ENCODE data around the gene BMP7. TPM values are rescaled to one million over a fixed set of nuclear protein-coding genes. Genes with fewer than 3 reads are reported as not detected.

Gene BMP7
- total RNA-seq, 2 donors from 2014 or later: not detected

DNA sequence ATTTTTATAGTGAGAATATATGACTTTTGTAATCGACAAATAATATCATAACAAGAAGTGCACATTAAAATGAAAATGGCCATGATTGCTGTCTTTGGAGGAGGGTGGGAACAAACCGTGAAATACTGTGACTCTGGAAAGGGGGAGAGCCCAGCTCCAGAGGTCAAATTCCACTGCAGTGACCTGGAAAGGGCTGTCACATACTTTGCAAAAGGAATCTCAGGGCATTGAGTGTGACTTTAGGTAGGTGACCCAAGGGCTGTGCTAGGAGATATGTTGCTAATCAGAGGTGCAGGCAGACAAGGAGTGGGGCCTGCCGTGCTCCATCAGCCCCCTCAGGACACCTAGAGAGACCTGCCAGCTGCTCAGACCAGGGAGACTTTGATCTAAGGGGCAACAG, 28.1 kb upstream of the BMP7 start:
- Mint-ChIP-seq H3K27ac (no peak overlapping the region), H3K4me3 (no peak overlapping the region), H3K27me3 (peaks cover 49% of the 10 kb centered on the region), H3K36me3 (ENCODE audit: low read depth) (no peaks in the 10 kb centered on the region), H3K4me1 (no peaks in the 10 kb centered on the region)
- no peak for ATAC-seq
- H3K9me3 ChIP-seq (ENCODE audit: control insufficient read depth, low read length, poor library complexity, severe bottlenecking): no peaks in the 10 kb centered on the region
- no peak for DNase-seq

DNA sequence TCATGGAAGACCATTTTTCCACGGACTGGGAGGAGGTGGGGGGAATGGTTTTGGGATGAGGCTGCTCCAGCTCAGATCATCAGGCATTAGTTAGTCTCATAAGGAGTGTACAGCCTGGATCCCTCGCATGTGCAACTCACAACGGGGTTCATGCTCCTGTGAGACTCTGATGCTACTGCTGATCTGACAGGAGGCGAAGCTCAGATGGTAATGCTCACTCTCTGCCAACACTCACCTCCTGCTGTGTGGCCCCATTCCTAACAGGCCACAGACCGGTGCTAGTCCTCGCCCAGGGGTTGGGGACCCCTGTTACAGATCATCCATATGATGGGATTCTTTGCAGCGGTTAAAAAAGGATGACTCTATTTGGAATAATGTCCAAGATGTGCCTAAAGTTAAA, 27.6 kb upstream of the BMP7 start:
- no peaks in the 10 kb centered on the region for H3K9me3 ChIP-seq (ENCODE audit: control insufficient read depth, low read length, poor library complexity, severe bottlenecking)
- Mint-ChIP-seq H3K27ac (no peak overlapping the region), H3K4me3 (no peak overlapping the region), H3K4me1 (no peaks in the 10 kb centered on the region), H3K27me3 (peaks cover 51% of the 10 kb centered on the region), H3K36me3 (ENCODE audit: low read depth) (no peaks in the 10 kb centered on the region)
- no peak for DNase-seq
- no peak for ATAC-seq

DNA sequence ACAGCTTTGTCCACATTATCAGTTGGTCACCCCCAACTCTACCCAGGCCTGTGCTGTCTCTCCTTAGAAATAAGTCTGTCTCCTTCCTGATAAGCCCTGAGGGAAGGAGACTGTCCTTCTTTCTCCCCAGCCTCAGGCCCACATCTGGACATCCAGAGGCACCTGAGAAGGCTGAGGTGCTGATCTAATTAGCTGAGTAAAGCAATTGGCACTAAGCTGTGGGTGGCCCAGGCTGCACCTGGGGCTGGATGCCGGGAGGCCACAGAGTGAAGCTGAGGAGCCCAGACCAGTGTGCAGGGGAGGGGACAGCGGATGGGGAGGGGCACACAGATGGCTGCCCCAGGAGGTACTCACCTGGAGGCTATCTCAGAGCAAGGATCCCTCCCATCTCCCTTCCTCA, 26.2 kb upstream of the BMP7 start:
- H3K27ac Mint-ChIP-seq: no peak overlapping the region
- peaks cover 65% of the 10 kb centered on the region for H3K27me3 Mint-ChIP-seq
- H3K36me3 Mint-ChIP-seq (ENCODE audit: low read depth): no peaks in the 10 kb centered on the region
- ATAC-seq: no peak
- no peaks in the 10 kb centered on the region for H3K4me1 Mint-ChIP-seq
- H3K9me3 ChIP-seq (ENCODE audit: control insufficient read depth, low read length, poor library complexity, severe bottlenecking): no peaks in the 10 kb centered on the region
- H3K4me3 Mint-ChIP-seq: no peak overlapping the region
- DNase-seq: no peak

DNA sequence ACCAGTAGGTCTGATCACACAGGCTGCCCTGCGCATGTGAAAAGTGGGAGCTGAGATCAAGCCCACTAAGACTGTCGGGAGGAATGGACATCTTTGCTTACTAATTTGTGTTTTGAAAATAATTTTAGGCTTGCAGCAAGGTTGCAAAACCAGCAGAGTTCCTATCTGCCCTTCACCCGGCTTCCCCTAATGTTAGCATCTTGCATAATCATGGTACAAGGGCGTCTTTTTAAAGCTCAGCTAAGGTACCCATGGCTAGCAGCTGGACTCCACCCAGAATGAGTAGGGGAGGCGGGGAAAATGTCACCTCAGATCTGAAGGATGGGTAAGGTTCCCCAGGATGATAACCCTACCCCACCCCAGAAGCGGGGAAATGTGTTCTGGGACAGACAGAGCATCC, 25.3 kb upstream of the BMP7 start:
- ATAC-seq: no peak
- no peaks in the 10 kb centered on the region for H3K9me3 ChIP-seq (ENCODE audit: control insufficient read depth, low read length, poor library complexity, severe bottlenecking)
- no peak for DNase-seq
- Mint-ChIP-seq H3K4me3 (no peak overlapping the region), H3K27ac (no peak overlapping the region), H3K4me1 (no peaks in the 10 kb centered on the region), H3K36me3 (ENCODE audit: low read depth) (no peaks in the 10 kb centered on the region), H3K27me3 (peaks cover 74% of the 10 kb centered on the region)

DNA sequence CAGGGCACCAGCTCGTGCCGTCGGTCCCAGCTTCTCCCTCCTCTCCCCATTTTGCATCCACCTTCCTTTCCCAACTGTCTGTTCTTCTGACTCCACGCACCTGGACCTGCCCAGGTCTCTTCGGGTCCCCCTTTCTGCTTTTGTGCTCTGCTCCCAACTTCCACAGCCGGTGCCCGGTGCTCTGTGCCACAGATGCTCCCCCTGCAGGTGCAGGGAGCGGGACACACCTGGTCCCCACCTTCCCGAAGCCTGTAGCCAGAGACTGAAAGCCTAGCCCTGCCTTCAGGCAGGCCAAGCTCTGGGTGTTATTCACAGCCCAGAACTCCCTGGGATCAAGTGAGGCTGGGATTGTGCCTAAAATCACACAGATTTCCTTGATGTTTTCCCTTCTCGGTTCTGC, 24.6 kb upstream of the BMP7 start:
- Mint-ChIP-seq H3K27ac (no peak overlapping the region), H3K4me3 (no peak overlapping the region), H3K36me3 (ENCODE audit: low read depth) (peaks cover 2% of the 10 kb centered on the region), H3K27me3 (peaks cover 81% of the 10 kb centered on the region), H3K4me1 (no peaks in the 10 kb centered on the region)
- DNase-seq (no peak), ATAC-seq (no peak)
- H3K9me3 ChIP-seq (ENCODE audit: control insufficient read depth, low read length, poor library complexity, severe bottlenecking): no peaks in the 10 kb centered on the region

DNA sequence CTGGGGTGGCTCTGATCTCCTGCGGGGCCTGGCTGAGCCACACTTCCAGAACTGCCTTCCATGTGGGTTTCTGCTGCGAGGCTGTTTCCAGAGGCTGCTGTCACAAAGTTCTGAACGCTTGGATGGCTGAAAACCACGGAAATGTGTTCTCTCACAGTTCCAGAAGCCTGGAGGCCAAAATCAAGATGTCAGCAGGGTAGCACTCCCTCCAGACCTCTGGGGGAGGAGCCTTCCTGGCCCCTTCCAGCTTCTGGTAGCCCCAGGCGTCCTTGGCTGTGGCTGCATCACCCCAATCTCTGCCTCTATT, 23.7 kb upstream of the BMP7 start:
- no peak for ATAC-seq
- Mint-ChIP-seq H3K4me3 (no peak overlapping the region), H3K36me3 (ENCODE audit: low read depth) (peaks cover 2% of the 10 kb centered on the region), H3K27me3 (peaks cover 83% of the 10 kb centered on the region), H3K4me1 (no peaks in the 10 kb centered on the region), H3K27ac (no peak overlapping the region)
- no peaks in the 10 kb centered on the region for H3K9me3 ChIP-seq (ENCODE audit: control insufficient read depth, low read length, poor library complexity, severe bottlenecking)
- no peak for DNase-seq

DNA sequence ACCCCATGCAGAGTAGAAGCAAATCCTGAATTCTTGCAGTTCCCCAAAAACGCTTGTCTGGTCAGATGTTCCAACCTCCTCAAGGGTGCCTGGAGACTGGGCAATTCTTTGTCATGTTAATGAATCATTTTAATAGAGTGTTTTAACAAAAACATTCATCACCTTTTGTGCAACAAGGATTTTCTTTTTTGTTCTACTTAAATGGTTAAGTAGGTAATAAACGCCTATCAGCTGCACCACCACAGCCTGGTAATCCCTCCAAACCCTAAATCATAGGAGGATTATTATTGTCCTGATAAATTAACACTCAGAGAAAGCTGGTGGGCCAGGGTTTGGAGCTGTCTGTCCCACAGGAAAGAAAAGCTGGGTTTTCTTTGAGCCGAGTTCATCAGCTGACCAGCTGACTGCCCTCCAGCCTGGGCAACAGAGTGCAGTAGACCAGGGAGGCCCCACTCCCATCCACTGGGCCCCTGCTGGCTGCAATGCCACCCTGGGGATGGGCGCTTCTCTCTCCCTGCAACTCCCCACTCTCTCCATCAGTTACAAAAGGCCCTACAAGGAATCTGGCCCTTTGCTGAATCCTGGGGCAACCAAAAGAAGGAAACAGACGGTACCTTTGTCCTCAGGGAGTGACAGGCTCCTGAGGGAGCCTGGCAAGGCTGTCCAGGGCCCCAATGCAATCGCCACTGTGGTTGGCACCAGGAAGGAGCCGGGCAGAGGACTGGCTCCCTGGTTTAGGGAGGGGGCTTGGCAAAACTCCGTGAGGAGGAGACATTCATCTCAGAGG, 23.1 kb upstream of the BMP7 start:
- DNase-seq (no peak), ATAC-seq (no peak)
- Mint-ChIP-seq H3K36me3 (ENCODE audit: low read depth) (peaks cover 2% of the 10 kb centered on the region), H3K27ac (no peak overlapping the region), H3K27me3 (peaks cover 81% of the 10 kb centered on the region), H3K4me3 (no peak overlapping the region), H3K4me1 (no peaks in the 10 kb centered on the region)
- no peaks in the 10 kb centered on the region for H3K9me3 ChIP-seq (ENCODE audit: control insufficient read depth, low read length, poor library complexity, severe bottlenecking)

DNA sequence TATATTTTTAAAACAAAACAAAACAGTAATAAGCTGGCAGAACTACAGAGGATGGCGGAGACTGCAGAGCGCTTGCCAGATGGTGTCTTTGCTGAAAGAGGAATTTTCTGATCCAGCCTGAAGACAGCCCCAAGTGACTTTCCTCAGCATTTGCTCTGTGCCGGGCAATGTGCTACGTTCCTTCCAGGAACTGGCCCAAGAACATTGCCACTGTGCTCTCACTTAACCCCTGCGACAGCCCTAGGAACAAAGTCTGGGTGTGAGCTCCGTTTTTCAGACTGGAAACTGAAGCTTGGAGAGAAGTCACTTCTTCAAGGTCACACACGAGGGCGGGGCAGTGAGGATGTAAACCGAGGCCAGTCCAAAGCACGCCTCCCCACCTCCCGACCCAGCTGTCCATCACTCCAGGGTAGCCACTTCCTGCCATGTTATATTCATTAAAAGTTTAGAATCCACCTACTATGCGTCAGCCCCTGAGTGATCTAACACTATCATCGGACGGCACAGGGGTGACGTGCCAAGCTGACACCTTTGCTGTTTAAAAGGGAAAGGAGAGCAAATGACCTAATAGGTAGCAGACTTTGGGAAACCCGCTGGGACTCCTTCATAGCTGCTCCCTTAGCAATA, 22.3 kb upstream of the BMP7 start:
- Mint-ChIP-seq H3K27ac (no peak overlapping the region), H3K27me3 (peaks cover 80% of the 10 kb centered on the region), H3K4me3 (no peak overlapping the region), H3K36me3 (ENCODE audit: low read depth) (peaks cover 2% of the 10 kb centered on the region), H3K4me1 (no peaks in the 10 kb centered on the region)
- ATAC-seq (no peak), DNase-seq (no peak)
- H3K9me3 ChIP-seq (ENCODE audit: control insufficient read depth, low read length, poor library complexity, severe bottlenecking): no peaks in the 10 kb centered on the region

DNA sequence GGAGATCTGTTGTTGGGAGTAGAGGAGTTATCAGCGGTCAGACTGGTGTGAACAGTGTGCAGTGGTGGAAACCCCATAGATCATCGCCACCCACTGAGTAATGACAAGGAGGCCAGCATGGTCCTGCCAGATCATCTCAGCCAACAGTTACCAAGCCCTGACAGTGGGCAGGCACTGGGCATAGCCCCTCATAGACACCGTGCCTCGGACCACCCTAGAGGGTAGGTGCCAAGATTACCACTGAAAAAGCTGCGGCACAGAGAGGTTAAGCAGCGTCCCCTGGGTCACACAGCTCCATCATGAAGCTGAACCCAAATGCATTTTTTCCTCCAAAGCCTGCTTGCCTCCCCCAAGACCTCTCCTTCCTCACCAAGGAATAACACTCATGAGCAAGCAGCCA, 21.5 kb upstream of the BMP7 start:
- Mint-ChIP-seq H3K36me3 (ENCODE audit: low read depth) (peaks cover 2% of the 10 kb centered on the region), H3K27me3 (peaks cover 80% of the 10 kb centered on the region), H3K4me1 (no peaks in the 10 kb centered on the region), H3K4me3 (no peak overlapping the region), H3K27ac (no peak overlapping the region)
- DNase-seq (no peak), ATAC-seq (no peak)
- no peaks in the 10 kb centered on the region for H3K9me3 ChIP-seq (ENCODE audit: control insufficient read depth, low read length, poor library complexity, severe bottlenecking)

DNA sequence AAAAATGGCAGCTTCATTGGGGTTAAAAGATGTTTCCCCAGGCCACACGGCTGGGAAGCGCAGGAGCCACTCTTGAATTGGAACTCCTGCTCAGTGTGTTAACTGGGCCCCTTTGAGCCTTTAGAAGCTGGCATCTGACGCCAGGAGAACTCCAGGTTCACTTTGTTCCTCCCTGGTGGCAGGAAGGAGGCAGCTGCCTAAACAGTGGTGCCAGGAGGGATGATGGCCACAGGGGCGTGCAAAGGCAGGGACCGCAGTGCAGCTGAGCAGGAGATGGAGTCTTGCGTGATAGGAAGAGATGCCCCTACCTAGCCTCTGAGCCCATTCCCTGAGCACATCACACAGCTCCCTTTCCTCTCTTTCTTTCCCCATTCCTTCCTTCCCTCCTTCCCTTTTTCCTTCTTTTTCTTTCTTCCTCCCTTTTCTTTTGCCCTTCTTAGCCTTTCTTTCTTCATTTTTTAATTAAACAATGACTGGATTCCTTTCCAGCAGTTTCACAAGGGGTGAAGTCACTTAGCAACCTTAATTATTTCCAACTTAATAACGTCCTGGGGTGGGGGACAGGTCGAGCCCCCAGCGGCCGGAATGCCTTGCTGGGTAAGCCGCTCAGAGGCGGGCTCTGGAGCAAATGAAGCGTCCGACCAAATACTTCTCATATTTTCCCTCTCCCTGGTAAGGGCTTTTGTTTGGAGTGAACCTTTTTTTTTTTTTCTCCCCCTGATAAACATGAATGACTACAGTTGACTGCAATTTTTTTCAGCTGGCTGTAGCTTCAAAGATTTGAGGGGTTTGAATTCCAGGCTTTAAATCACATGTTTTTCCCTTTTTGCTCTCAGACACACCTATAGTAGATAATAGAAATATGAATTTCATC, 20.8 kb upstream of the BMP7 start:
- no peaks in the 10 kb centered on the region for H3K9me3 ChIP-seq (ENCODE audit: control insufficient read depth, low read length, poor library complexity, severe bottlenecking)
- peaks cover 2% of the 10 kb centered on the region for H3K4me1 Mint-ChIP-seq
- DNase-seq (no peak), ATAC-seq (no peak)
- H3K4me3 Mint-ChIP-seq: no peak overlapping the region
- peaks cover 80% of the 10 kb centered on the region for H3K27me3 Mint-ChIP-seq
- no peak overlapping the region for H3K27ac Mint-ChIP-seq
- peaks cover 2% of the 10 kb centered on the region for H3K36me3 Mint-ChIP-seq (ENCODE audit: low read depth)

DNA sequence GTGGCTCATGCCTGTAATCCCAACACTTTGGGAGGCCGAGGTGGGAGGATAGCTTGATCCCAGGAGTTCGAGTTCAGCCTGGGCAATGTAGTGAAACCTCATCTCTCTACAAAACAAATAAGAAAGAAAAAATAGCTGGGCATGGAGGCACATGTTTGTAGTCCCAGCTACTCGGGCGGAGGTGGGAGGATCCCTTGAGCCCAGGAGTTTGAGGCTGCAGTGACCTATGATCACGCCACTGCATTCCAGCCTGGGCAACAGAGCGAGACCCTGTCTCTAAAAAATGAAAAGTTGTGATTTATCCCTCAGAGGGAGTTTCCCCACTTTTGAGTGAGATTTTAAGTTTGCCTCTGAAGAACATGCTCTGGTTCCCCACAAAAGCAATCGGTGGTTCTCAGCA, 17.4 kb upstream of the BMP7 start:
- Mint-ChIP-seq H3K27ac (no peak overlapping the region), H3K27me3 (peaks cover 77% of the 10 kb centered on the region), H3K36me3 (ENCODE audit: low read depth) (peaks cover 2% of the 10 kb centered on the region), H3K4me3 (no peak overlapping the region), H3K4me1 (peaks cover 2% of the 10 kb centered on the region)
- H3K9me3 ChIP-seq (ENCODE audit: control insufficient read depth, low read length, poor library complexity, severe bottlenecking): no peaks in the 10 kb centered on the region
- ATAC-seq (no peak), DNase-seq (no peak)

DNA sequence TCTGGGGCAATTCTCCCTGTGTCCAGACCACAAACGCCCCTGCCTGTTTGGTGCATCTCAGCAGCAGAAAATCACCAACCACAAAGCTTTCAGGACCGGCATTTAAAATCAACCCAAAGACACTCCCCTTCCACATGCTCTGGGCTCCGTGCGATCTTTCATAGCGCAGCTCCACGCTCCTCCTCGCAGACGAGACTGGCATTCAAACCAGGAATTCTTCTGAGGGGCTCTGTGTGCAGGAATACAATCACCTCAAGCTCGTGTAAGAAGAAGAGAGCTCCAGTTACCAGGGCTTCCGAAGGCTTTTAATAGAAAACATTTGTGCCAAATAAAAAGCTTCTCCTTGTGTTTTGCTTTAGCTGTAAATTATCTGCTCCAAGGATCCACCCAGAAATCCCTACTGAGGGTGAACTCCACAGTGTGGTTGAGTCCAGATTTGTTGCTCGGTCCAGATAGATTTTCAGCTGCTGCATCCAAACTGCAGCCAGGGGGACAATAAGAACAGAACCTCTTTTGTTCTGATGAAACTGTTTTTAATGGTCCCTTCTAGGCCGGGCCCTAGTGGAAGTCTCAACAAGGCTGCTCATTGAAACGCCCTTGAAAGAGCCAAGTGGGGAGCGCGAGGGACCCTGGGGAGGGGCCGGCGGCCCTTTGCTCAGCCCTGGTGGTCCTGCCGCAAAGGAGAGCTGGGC, 16.4 kb upstream of the BMP7 start:
- Mint-ChIP-seq H3K4me3 (no peak overlapping the region), H3K36me3 (ENCODE audit: low read depth) (peaks cover 2% of the 10 kb centered on the region), H3K27ac (no peak overlapping the region), H3K4me1 (peaks cover 2% of the 10 kb centered on the region), H3K27me3 (peaks cover 70% of the 10 kb centered on the region)
- DNase-seq (no peak), ATAC-seq (no peak)
- no peaks in the 10 kb centered on the region for H3K9me3 ChIP-seq (ENCODE audit: control insufficient read depth, low read length, poor library complexity, severe bottlenecking)

DNA sequence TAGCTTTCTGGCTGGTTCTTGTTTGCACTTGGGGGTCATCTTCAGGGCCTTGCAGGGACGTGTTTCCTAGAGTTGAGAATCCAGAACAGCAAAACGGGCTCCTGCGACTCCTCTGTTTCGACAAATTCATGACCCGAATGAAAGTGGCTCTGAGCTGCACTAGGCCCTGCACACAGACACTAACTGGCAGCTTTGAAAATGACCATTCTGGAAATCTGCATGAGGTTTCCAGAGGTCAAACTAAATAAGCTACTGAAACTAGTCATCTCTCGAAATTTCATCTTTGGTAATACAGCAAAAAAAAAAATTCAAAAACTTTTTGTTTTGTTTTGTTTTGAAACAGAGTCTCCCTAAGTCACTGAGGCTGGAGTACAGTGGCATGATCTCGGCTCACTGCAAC, 15.5 kb upstream of the BMP7 start:
- H3K9me3 ChIP-seq (ENCODE audit: control insufficient read depth, low read length, poor library complexity, severe bottlenecking): no peaks in the 10 kb centered on the region
- Mint-ChIP-seq H3K4me3 (no peak overlapping the region), H3K4me1 (peaks cover 2% of the 10 kb centered on the region), H3K36me3 (ENCODE audit: low read depth) (peaks cover 2% of the 10 kb centered on the region), H3K27ac (no peak overlapping the region), H3K27me3 (peaks cover 68% of the 10 kb centered on the region)
- no peak for ATAC-seq
- no peak for DNase-seq

Data from T-helper 17 cell (primary cell).